ENCODE results near the gene CREG1.

- TF ChIP-seq CTCF (conservative IDR thresholded peaks at IDR 0.05; ENCODE audit: low read depth in 2 of 2) (no peak), EZH2 (IDR thresholded peaks at IDR 0.05; ENCODE audit: low read depth, unreplicated experiment) (no peak)
Observed at GRCh38 chr1:167553136-167554027, at the start of gene CREG1.

All from GM23338 (cell line).